Body of pancreas (tissue), 4 donors: ENCODE measurements around the gene ELL2.

ENCODE experiments used
- POLR2A ChIP-seq, 3 donors: fragments of 450-650 bp; IDR thresholded peaks; one replicate each; pipeline ENCODE4 v1.6.1; 2016; ENCODE audit warnings: antibody characterized with exemption in 3 of 3, mild to moderate bottlenecking in 2 of 3
- TF ChIP-seq, protein P1 (sequence below), 7 experiments: fragments of 450-650 bp in 4 of 7; fragments of 200-600 bp in 3 of 7; sonication (generic) in 3 of 7; IDR thresholded peaks; one replicate each; pipeline ENCODE4 v1.5.1; 2016 to 2019; ENCODE audit warnings: antibody characterized with exemption in 7 of 7

DNA sequence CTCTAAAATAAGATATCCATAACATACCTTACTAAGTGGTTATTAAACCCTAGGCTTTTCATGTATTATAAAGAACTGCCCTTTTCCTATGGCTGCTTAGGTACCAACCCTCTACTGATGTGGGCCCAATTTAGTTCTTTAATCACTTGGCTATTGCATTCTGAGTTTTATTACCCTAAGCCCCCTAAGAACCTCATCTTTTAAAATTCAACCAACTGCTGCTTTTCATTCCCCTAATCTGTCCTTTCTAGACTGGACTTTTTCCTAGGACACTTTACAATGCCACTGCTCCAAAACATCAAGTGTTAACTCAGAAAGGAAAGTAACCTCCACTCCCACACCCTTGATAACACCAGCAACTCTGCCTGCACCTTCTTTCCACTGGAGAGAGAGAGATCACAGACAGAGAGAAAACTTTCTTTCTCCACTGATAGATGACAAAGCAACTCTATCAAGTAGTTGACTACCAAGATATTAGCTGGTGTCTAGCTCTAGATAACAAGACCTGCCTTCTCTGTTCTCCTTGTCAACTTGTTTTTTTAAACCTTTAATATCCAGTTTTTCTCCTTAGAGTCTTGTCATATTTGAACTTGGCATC is 27.3 kb downstream of the ELL2 start:
- TF ChIP-seq, protein P1, sequence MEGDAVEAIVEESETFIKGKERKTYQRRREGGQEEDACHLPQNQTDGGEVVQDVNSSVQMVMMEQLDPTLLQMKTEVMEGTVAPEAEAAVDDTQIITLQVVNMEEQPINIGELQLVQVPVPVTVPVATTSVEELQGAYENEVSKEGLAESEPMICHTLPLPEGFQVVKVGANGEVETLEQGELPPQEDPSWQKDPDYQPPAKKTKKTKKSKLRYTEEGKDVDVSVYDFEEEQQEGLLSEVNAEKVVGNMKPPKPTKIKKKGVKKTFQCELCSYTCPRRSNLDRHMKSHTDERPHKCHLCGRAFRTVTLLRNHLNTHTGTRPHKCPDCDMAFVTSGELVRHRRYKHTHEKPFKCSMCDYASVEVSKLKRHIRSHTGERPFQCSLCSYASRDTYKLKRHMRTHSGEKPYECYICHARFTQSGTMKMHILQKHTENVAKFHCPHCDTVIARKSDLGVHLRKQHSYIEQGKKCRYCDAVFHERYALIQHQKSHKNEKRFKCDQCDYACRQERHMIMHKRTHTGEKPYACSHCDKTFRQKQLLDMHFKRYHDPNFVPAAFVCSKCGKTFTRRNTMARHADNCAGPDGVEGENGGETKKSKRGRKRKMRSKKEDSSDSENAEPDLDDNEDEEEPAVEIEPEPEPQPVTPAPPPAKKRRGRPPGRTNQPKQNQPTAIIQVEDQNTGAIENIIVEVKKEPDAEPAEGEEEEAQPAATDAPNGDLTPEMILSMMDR (IDR thresholded peaks at IDR 0.05): no peak
- no peak for TF ChIP-seq POLR2A (IDR thresholded peaks at IDR 0.05)
